ENCODE data around the gene RGN.
"Not testable (repeated sequence)": the region's sequence is repeated elsewhere in the genome, so short reads cannot be mapped to it uniquely, and the experiment has no call there.

RGN gene

GRCh38 chrX:47112316-47112954 is 34.2 kb downstream of the RGN start:
- H3K36me3 ChIP-seq = no peaks in the 10 kb centered on the region
- TF ChIP-seq Cebpa-rat (IDR thresholded peaks at IDR 0.05) = no peak
- no peaks in the 10 kb centered on the region for H3K27me3 ChIP-seq
- H3K27ac ChIP-seq = no peak overlapping the region
- H3K9me3 ChIP-seq = peaks cover 21% of the 10 kb centered on the region
- no peaks in the 10 kb centered on the region for H3K4me1 ChIP-seq
- no peak overlapping the region for H3K4me3 ChIP-seq
- H4K20me1 ChIP-seq = no peaks in the 10 kb centered on the region
- no peak overlapping the region for H3K4me2 ChIP-seq
- H3K9ac ChIP-seq = no peak overlapping the region

- peaks cover 14% of the 10 kb centered on the region for H3K9me3 ChIP-seq
- not testable (repeated sequence) for H3K4me1 ChIP-seq, H3K4me3 ChIP-seq, H3K9ac ChIP-seq, H4K20me1 ChIP-seq, H3K36me3 ChIP-seq, H3K4me2 ChIP-seq, H3K27me3 ChIP-seq, H3K27ac ChIP-seq
Observed at GRCh38 chrX:47116551-47117110, 38.4 kb downstream of the RGN start.

- not testable (repeated sequence) for H3K36me3 ChIP-seq, H3K27ac ChIP-seq, H3K9ac ChIP-seq, H3K4me1 ChIP-seq, H3K27me3 ChIP-seq, H3K9me3 ChIP-seq, H3K4me3 ChIP-seq, H4K20me1 ChIP-seq
- peak overlapping the region; percentile 22; the same call in 1 of the 2 replicates for H3K4me2 ChIP-seq
Observed at GRCh38 chrX:47124466-47124865, 46.2 kb downstream of the RGN start.

- TF ChIP-seq Cebpa-rat (IDR thresholded peaks at IDR 0.05) = no peak
- H3K27ac ChIP-seq = 0 out of 2 replicates have a peak overlapping the region, but pooled peaks have one; percentile 12
- H4K20me1 ChIP-seq = no peaks in the 10 kb centered on the region
- no peaks in the 10 kb centered on the region for H3K36me3 ChIP-seq
- H3K4me2 ChIP-seq = peak overlapping the region; percentile 60; the same call in 1 of the 2 replicates
- peaks cover 10% of the 10 kb centered on the region; the same call in 1 of the 2 replicates for H3K4me1 ChIP-seq
- no peaks in the 10 kb centered on the region for H3K9me3 ChIP-seq
- H3K4me3 ChIP-seq = peak overlapping the region; percentile 68
- peak overlapping the region; percentile 65 for H3K9ac ChIP-seq
- no peaks in the 10 kb centered on the region for H3K27me3 ChIP-seq
Observed at GRCh38 chrX:47129157-47129898, 51.1 kb downstream of the RGN start.

GRCh38 chrX:47129899-47130358 is 51.7 kb downstream of the RGN start:
- TF ChIP-seq Cebpa-rat (IDR thresholded peaks at IDR 0.05) = no peak
- H3K36me3 ChIP-seq = no peaks in the 10 kb centered on the region
- H3K4me1 ChIP-seq = peaks cover 5% of the 10 kb centered on the region; the same call in 1 of the 2 replicates
- no peaks in the 10 kb centered on the region for H4K20me1 ChIP-seq
- H3K4me2 ChIP-seq = peak overlapping the region; percentile 60
- no peak overlapping the region; the same call in 1 of the 2 replicates for H3K9ac ChIP-seq
- H3K4me3 ChIP-seq = peak overlapping the region; percentile 68
- H3K27me3 ChIP-seq = no peaks in the 10 kb centered on the region
- H3K27ac ChIP-seq = no peak overlapping the region
- H3K9me3 ChIP-seq = no peaks in the 10 kb centered on the region

- H3K9me3 ChIP-seq = no peaks in the 10 kb centered on the region
- no peak overlapping the region for H3K9ac ChIP-seq
- no peak for TF ChIP-seq Cebpa-rat (IDR thresholded peaks at IDR 0.05)
- no peak overlapping the region for H3K4me3 ChIP-seq
- no peak overlapping the region for H3K27ac ChIP-seq
- H4K20me1 ChIP-seq = no peaks in the 10 kb centered on the region
- H3K27me3 ChIP-seq = no peaks in the 10 kb centered on the region
- H3K4me2 ChIP-seq = no peak overlapping the region
- H3K4me1 ChIP-seq = 0 out of 2 replicates have a peak, but pooled peaks cover 4% of the 10 kb centered on the region
- H3K36me3 ChIP-seq = no peaks in the 10 kb centered on the region; the same call in 1 of the 2 replicates
Observed at GRCh38 chrX:47133493-47133892, 55.2 kb downstream of the RGN start.

- not testable (repeated sequence) for H3K4me2 ChIP-seq, H3K36me3 ChIP-seq, H3K9ac ChIP-seq, H3K4me1 ChIP-seq, H3K27ac ChIP-seq, H3K9me3 ChIP-seq, H3K27me3 ChIP-seq, H3K4me3 ChIP-seq, H4K20me1 ChIP-seq
Observed at GRCh38 chrX:47135650-47136049, 57.4 kb downstream of the RGN start.

GRCh38 chrX:47138171-47138570 is 59.9 kb downstream of the RGN start:
- H3K27me3 ChIP-seq = 0 out of 2 replicates have a peak, but pooled peaks cover 3% of the 10 kb centered on the region
- H3K4me3 ChIP-seq = no peak overlapping the region
- H3K4me1 ChIP-seq = peaks cover 2% of the 10 kb centered on the region; the same call in 1 of the 2 replicates
- TF ChIP-seq Cebpa-rat (IDR thresholded peaks at IDR 0.05) = no peak
- no peak overlapping the region for H3K9ac ChIP-seq
- peaks cover 27% of the 10 kb centered on the region for H3K36me3 ChIP-seq
- no peaks in the 10 kb centered on the region for H3K9me3 ChIP-seq
- H4K20me1 ChIP-seq = peaks cover 15% of the 10 kb centered on the region; the same call in 1 of the 2 replicates
- H3K4me2 ChIP-seq = no peak overlapping the region
- H3K27ac ChIP-seq = no peak overlapping the region

Measured in BLaER1 (cell line).